HG02678 (cell line): ENCODE measurements around the gene ADAMTS15.

ENCODE experiments used
- ATAC-seq: cut with Tn5 transposase; IDR thresholded peaks from one replicate; pipeline ENCODE4 v1.9.1; 2021; ENCODE audit warnings: mild to moderate bottlenecking, moderate library complexity; ENCODE audit not compliant: unreplicated experiment

Gene ADAMTS15

GRCh38 chr11:130416906-130417305 lies 31.5 kb upstream of the ADAMTS15 start:
- ATAC-seq, result no peak

- ATAC-seq, result no peak
These were observed 30.2 kb upstream of the ADAMTS15 start for GRCh38 chr11:130418210-130418609.

GRCh38 chr11:130418756-130419155 lies 29.7 kb upstream of the ADAMTS15 start:
- ATAC-seq, result no peak

GRCh38 chr11:130420478-130421198 lies 27.8 kb upstream of the ADAMTS15 start:
- ATAC-seq, result no peak

GRCh38 chr11:130421199-130421585 lies 27.3 kb upstream of the ADAMTS15 start:
- no peak for ATAC-seq

- no peak for ATAC-seq
These were observed 26.7 kb upstream of the ADAMTS15 start for GRCh38 chr11:130421697-130422096.

- no peak for ATAC-seq
These were observed 26.0 kb upstream of the ADAMTS15 start for GRCh38 chr11:130422251-130422995.

GRCh38 chr11:130423541-130424142 lies 24.8 kb upstream of the ADAMTS15 start:
- no peak for ATAC-seq

- ATAC-seq, result no peak
These were observed 23.8 kb upstream of the ADAMTS15 start for GRCh38 chr11:130424613-130425140.

GRCh38 chr11:130425156-130425555 lies 23.3 kb upstream of the ADAMTS15 start:
- no peak for ATAC-seq

- ATAC-seq, result no peak
These were observed 22.1 kb upstream of the ADAMTS15 start for GRCh38 chr11:130426223-130426836.

GRCh38 chr11:130426837-130427341 lies 21.6 kb upstream of the ADAMTS15 start:
- no peak for ATAC-seq

GRCh38 chr11:130427581-130428315 lies 20.7 kb upstream of the ADAMTS15 start:
- no peak for ATAC-seq

GRCh38 chr11:130428316-130429119 lies 19.9 kb upstream of the ADAMTS15 start, which contains the start of gene ADAMTS8:
Gene ADAMTS8 (minus strand): TSS chr11:130428609. CDS start chr11:130428286, 323 bp downstream.
- ATAC-seq, result no peak

- ATAC-seq, result no peak
These were observed 19.2 kb upstream of the ADAMTS15 start for GRCh38 chr11:130429120-130429681.

- no peak for ATAC-seq
These were observed 18.5 kb upstream of the ADAMTS15 start for GRCh38 chr11:130429983-130430382.

GRCh38 chr11:130431331-130431773 lies 17.1 kb upstream of the ADAMTS15 start:
- ATAC-seq, result peak; percentile 68

- no peak for ATAC-seq
These were observed 16.6 kb upstream of the ADAMTS15 start for GRCh38 chr11:130431801-130432200.

- ATAC-seq, result no peak
These were observed 15.1 kb upstream of the ADAMTS15 start for GRCh38 chr11:130433357-130433756.
